ENCODE results near the gene PCDHGA1.
"Not testable (repeated sequence)": the region's sequence is repeated elsewhere in the genome, so short reads cannot be mapped to it uniquely, and the experiment has no call there.

The PCDHGA1 gene

GRCh38 chr5:141415275-141415618 lies 84.9 kb downstream of the PCDHGA1 start:
- not testable (repeated sequence) for H3K4me3 ChIP-seq (ENCODE audit: low read length)

GRCh38 chr5:141417494-141418172 lies 87.3 kb downstream of the PCDHGA1 start, which contains the start of gene PCDHGB7:
Gene PCDHGB7 (plus strand): TSS chr5:141417677. CDS start chr5:141417860, 183 bp downstream.
- H3K36me3 ChIP-seq (ENCODE audit: insufficient read depth, low read length), result peaks cover 41% of the 10 kb centered on the region; the same call in 1 of the 2 replicates
- not testable (repeated sequence) for H3K27ac ChIP-seq (ENCODE audit: low read depth, low read length); H3K4me1 ChIP-seq (ENCODE audit: insufficient read depth, low read length); H3K27me3 ChIP-seq (ENCODE audit: insufficient read depth, low read length)
- peaks cover 60% of the 10 kb centered on the region for H3K9me3 ChIP-seq (ENCODE audit: insufficient read depth, low read depth, low read length)
- 46% methylated on average over 47 of the region's 47 CpGs for WGBS
- peak within 1 kb of the TSS; percentile 74 for H3K9ac ChIP-seq (ENCODE audit: low read depth, low read length)
- peak within 1 kb of the TSS; percentile 65 for H3K4me3 ChIP-seq (ENCODE audit: low read length)

More at GRCh38 chr5:141415275-141415618, 84.9 kb downstream of the PCDHGA1 start:
- H3K9ac ChIP-seq (ENCODE audit: low read depth, low read length); H3K4me1 ChIP-seq (ENCODE audit: insufficient read depth, low read length); H3K27ac ChIP-seq (ENCODE audit: low read depth, low read length); H3K27me3 ChIP-seq (ENCODE audit: insufficient read depth, low read length): not testable (repeated sequence)
- peaks cover 20% of the 10 kb centered on the region; the same call in 1 of the 2 replicates for H3K36me3 ChIP-seq (ENCODE audit: insufficient read depth, low read length)
- H3K9me3 ChIP-seq (ENCODE audit: insufficient read depth, low read depth, low read length), result peaks cover 36% of the 10 kb centered on the region
- 96% methylated on average over 24 of the region's 24 CpGs for WGBS

GRCh38 chr5:141419074-141419880 lies 89.0 kb downstream of the PCDHGA1 start:
- H3K4me3 ChIP-seq (ENCODE audit: low read length), result 0 out of 2 replicates have a peak overlapping the region, but pooled peaks have one; percentile 65
- peaks cover 57% of the 10 kb centered on the region for H3K9me3 ChIP-seq (ENCODE audit: insufficient read depth, low read depth, low read length)
- H3K36me3 ChIP-seq (ENCODE audit: insufficient read depth, low read length), result peaks cover 50% of the 10 kb centered on the region; the same call in 1 of the 2 replicates
- H3K4me1 ChIP-seq (ENCODE audit: insufficient read depth, low read length), result no peaks in the 10 kb centered on the region
- peaks cover 10% of the 10 kb centered on the region for H3K27me3 ChIP-seq (ENCODE audit: insufficient read depth, low read length)
- H3K27ac ChIP-seq (ENCODE audit: low read depth, low read length), result no peak overlapping the region
- 97% methylated on average over 74 of the region's 74 CpGs for WGBS
- no peak overlapping the region for H3K9ac ChIP-seq (ENCODE audit: low read depth, low read length)

- Histone ChIP-seq H3K27me3 (ENCODE audit: insufficient read depth, low read length) (peaks cover 10% of the 10 kb centered on the region), H3K9ac (ENCODE audit: low read depth, low read length) (peak within 1 kb of the TSS; percentile 57), H3K27ac (ENCODE audit: low read depth, low read length) (no peak within 1 kb of the TSS; the same call in 1 of the 2 replicates), H3K4me3 (ENCODE audit: low read length) (peak within 1 kb of the TSS; percentile 57), H3K9me3 (ENCODE audit: insufficient read depth, low read depth, low read length) (peaks cover 61% of the 10 kb centered on the region), H3K4me1 (ENCODE audit: insufficient read depth, low read length) (no peaks in the 10 kb centered on the region), H3K36me3 (ENCODE audit: insufficient read depth, low read length) (peaks cover 59% of the 10 kb centered on the region; the same call in 1 of the 2 replicates)
- 82% methylated on average over 42 of the region's 42 CpGs for WGBS
Observed at GRCh38 chr5:141420855-141421488, 90.7 kb downstream of the PCDHGA1 start, which contains the start of gene PCDHGA11. Gene PCDHGA11 (plus strand): TSS chr5:141421051. CDS start chr5:141421228, 177 bp downstream.

GRCh38 chr5:141421489-141421855 lies 91.2 kb downstream of the PCDHGA1 start:
- peaks cover 64% of the 10 kb centered on the region; the same call in 1 of the 2 replicates for H3K36me3 ChIP-seq (ENCODE audit: insufficient read depth, low read length)
- peak overlapping the region; percentile 57; the same call in 1 of the 2 replicates for H3K9ac ChIP-seq (ENCODE audit: low read depth, low read length)
- 91% methylated on average over 13 of the region's 13 CpGs for WGBS
- H3K4me3 ChIP-seq (ENCODE audit: low read length), result peak overlapping the region; percentile 57
- H3K4me1 ChIP-seq (ENCODE audit: insufficient read depth, low read length), result no peaks in the 10 kb centered on the region
- no peak overlapping the region for H3K27ac ChIP-seq (ENCODE audit: low read depth, low read length)
- peaks cover 62% of the 10 kb centered on the region for H3K9me3 ChIP-seq (ENCODE audit: insufficient read depth, low read depth, low read length)
- H3K27me3 ChIP-seq (ENCODE audit: insufficient read depth, low read length), result peaks cover 10% of the 10 kb centered on the region

GRCh38 chr5:141422742-141423291 lies 92.5 kb downstream of the PCDHGA1 start:
- H3K27ac ChIP-seq (ENCODE audit: low read depth, low read length), result no peak overlapping the region
- H3K36me3 ChIP-seq (ENCODE audit: insufficient read depth, low read length), result peaks cover 74% of the 10 kb centered on the region; the same call in 1 of the 2 replicates
- peaks cover 72% of the 10 kb centered on the region for H3K9me3 ChIP-seq (ENCODE audit: insufficient read depth, low read depth, low read length)
- no peaks in the 10 kb centered on the region for H3K4me1 ChIP-seq (ENCODE audit: insufficient read depth, low read length)
- H3K9ac ChIP-seq (ENCODE audit: low read depth, low read length), result no peak overlapping the region
- WGBS, result 96% methylated on average over 42 of the region's 42 CpGs
- peaks cover 10% of the 10 kb centered on the region for H3K27me3 ChIP-seq (ENCODE audit: insufficient read depth, low read length)
- no peak overlapping the region for H3K4me3 ChIP-seq (ENCODE audit: low read length)

GRCh38 chr5:141427783-141428426 lies 97.6 kb downstream of the PCDHGA1 start:
- peaks cover 65% of the 10 kb centered on the region for H3K9me3 ChIP-seq (ENCODE audit: insufficient read depth, low read depth, low read length)
- whole genome bisulfite sequencing, result 97% methylated on average over 53 of the region's 53 CpGs
- H3K27ac ChIP-seq (ENCODE audit: low read depth, low read length), result no peak overlapping the region
- H3K36me3 ChIP-seq (ENCODE audit: insufficient read depth, low read length), result peaks cover 59% of the 10 kb centered on the region; the same call in 1 of the 2 replicates
- H3K27me3 ChIP-seq (ENCODE audit: insufficient read depth, low read length), result no peaks in the 10 kb centered on the region
- no peaks in the 10 kb centered on the region for H3K4me1 ChIP-seq (ENCODE audit: insufficient read depth, low read length)
- no peak overlapping the region for H3K4me3 ChIP-seq (ENCODE audit: low read length)
- no peak overlapping the region for H3K9ac ChIP-seq (ENCODE audit: low read depth, low read length)

- Histone ChIP-seq H3K36me3 (ENCODE audit: insufficient read depth, low read length) (peaks cover 41% of the 10 kb centered on the region; the same call in 1 of the 2 replicates), H3K9ac (ENCODE audit: low read depth, low read length) (no peak within 1 kb of the TSS), H3K4me3 (ENCODE audit: low read length) (no peak within 1 kb of the TSS), H3K4me1 (ENCODE audit: insufficient read depth, low read length) (no peaks in the 10 kb centered on the region), H3K27ac (ENCODE audit: low read depth, low read length) (no peak within 1 kb of the TSS), H3K9me3 (ENCODE audit: insufficient read depth, low read depth, low read length) (peaks cover 73% of the 10 kb centered on the region), H3K27me3 (ENCODE audit: insufficient read depth, low read length) (no peaks in the 10 kb centered on the region)
- 97% methylated on average over 33 of the region's 33 CpGs for WGBS
Observed at GRCh38 chr5:141430332-141431113, 100.2 kb downstream of the PCDHGA1 start, which contains the start of gene PCDHGA12. Gene PCDHGA12 (plus strand): TSS chr5:141430507. CDS start chr5:141430760, 253 bp downstream.

- H3K27me3 ChIP-seq (ENCODE audit: insufficient read depth, low read length), result no peaks in the 10 kb centered on the region
- peaks cover 36% of the 10 kb centered on the region; the same call in 1 of the 2 replicates for H3K36me3 ChIP-seq (ENCODE audit: insufficient read depth, low read length)
- no peak overlapping the region for H3K27ac ChIP-seq (ENCODE audit: low read depth, low read length)
- 98% methylated on average over 37 of the region's 37 CpGs for WGBS
- no peak overlapping the region for H3K9ac ChIP-seq (ENCODE audit: low read depth, low read length)
- H3K9me3 ChIP-seq (ENCODE audit: insufficient read depth, low read depth, low read length), result peaks cover 68% of the 10 kb centered on the region
- H3K4me1 ChIP-seq (ENCODE audit: insufficient read depth, low read length), result no peaks in the 10 kb centered on the region
- H3K4me3 ChIP-seq (ENCODE audit: low read length), result no peak overlapping the region
Observed at GRCh38 chr5:141431286-141431685, 101.0 kb downstream of the PCDHGA1 start.

- H3K4me1 ChIP-seq (ENCODE audit: insufficient read depth, low read length); H3K27ac ChIP-seq (ENCODE audit: low read depth, low read length); H3K4me3 ChIP-seq (ENCODE audit: low read length); H3K9ac ChIP-seq (ENCODE audit: low read depth, low read length); H3K27me3 ChIP-seq (ENCODE audit: insufficient read depth, low read length): not testable (repeated sequence)
- peaks cover 28% of the 10 kb centered on the region; the same call in 1 of the 2 replicates for H3K36me3 ChIP-seq (ENCODE audit: insufficient read depth, low read length)
- H3K9me3 ChIP-seq (ENCODE audit: insufficient read depth, low read depth, low read length), result peaks cover 63% of the 10 kb centered on the region
- WGBS, result 97% methylated on average over 38 of the region's 38 CpGs
Observed at GRCh38 chr5:141432308-141432707, 102.0 kb downstream of the PCDHGA1 start.

Measured in HUES64 (cell line).